A673 (cell line): Measurements from ENCODE around the gene BCL3. TPM values are rescaled to one million over a fixed set of nuclear protein-coding genes. Genes with fewer than 3 reads are reported as not detected.

Source experiments
- BruUV-seq: library from RNA; stranded (reverse); fragments of 400-500 nt; replicated peaks from 2 replicates; lab custom pipeline; 2021; lab: Mats Ljungman, UMichigan
- CTCF ChIA-PET: fragments of 300-600 bp; sonication (Branson Sonifier 250); formaldehyde crosslinking; loops from one replicate; lab custom pipeline; 2022; ENCODE audit warnings: antibody characterized with exemption; lab: Charles Lee
- POLR2A ChIA-PET: fragments of 300-600 bp; sonication (Branson Sonifier 250); formaldehyde crosslinking; loops from one replicate; lab custom pipeline; 2022; ENCODE audit warnings: antibody characterized with exemption; ENCODE audit not compliant: low non-redundant PET; lab: Charles Lee
- DNase-seq: peaks from one replicate; pipeline ENCODE4 v3.0.0-alpha.2; 2015; ENCODE audit warnings: low spot score
- H3K27ac ChIP-seq: fragments of 200-600 bp; sonication (generic); 2 replicates; pipeline ENCODE4 v1.5.1; 2016; ENCODE audit warnings: mixed run types, low read depth, mild to moderate bottlenecking, mixed read lengths, antibody characterized with exemption, low read length; ENCODE audit not compliant: poor library complexity, severe bottlenecking
- H3K27me3 ChIP-seq: fragments of 200-600 bp; sonication (generic); replicated peaks from 2 replicates; pipeline ENCODE4 v1.6.1; 2017; ENCODE audit warnings: mixed run types, low read depth, mild to moderate bottlenecking, mixed read lengths, antibody characterized with exemption, low read length; ENCODE audit not compliant: insufficient read depth, poor library complexity
- H3K36me3 ChIP-seq: fragments of 200-600 bp; sonication (generic); 2 replicates; pipeline ENCODE4 v1.6.1; 2016; ENCODE audit warnings: mixed run types, mild to moderate bottlenecking, mixed read lengths, antibody characterized with exemption, low read length; ENCODE audit not compliant: insufficient read depth, poor library complexity, severe bottlenecking
- H3K4me1 ChIP-seq: fragments of 200-600 bp; sonication (generic); 2 replicates; pipeline ENCODE4 v1.6.1; 2017; ENCODE audit warnings: mixed run types, mild to moderate bottlenecking, mixed read lengths, antibody characterized with exemption, low read length; ENCODE audit not compliant: insufficient read depth, poor library complexity, severe bottlenecking
- H3K4me3 ChIP-seq: fragments of 200-600 bp; sonication (generic); 2 replicates; pipeline ENCODE4 v1.5.1; 2016; ENCODE audit warnings: low read depth, mixed run types, mild to moderate bottlenecking, mixed read lengths, low read length; ENCODE audit not compliant: poor library complexity, severe bottlenecking
- H3K9me3 ChIP-seq: fragments of 200-600 bp; sonication (generic); 2 replicates; pipeline ENCODE4 v1.6.1; 2016; ENCODE audit warnings: mixed run types, low read depth, mild to moderate bottlenecking, mixed read lengths, antibody characterized with exemption, low read length; ENCODE audit not compliant: poor library complexity, severe bottlenecking
- CTCF ChIP-seq: fragments of 300-800, 200-600 bp; sonication (generic); conservative IDR thresholded peaks from 2 replicates; pipeline ENCODE4 v1.5.1; 2017; ENCODE audit warnings: low read depth, mild to moderate bottlenecking, antibody characterized with exemption, low read length, moderate library complexity, mixed read lengths
- EZH2 ChIP-seq: fragments of 200-600 bp; sonication (generic); IDR thresholded peaks from 2 replicates; pipeline ENCODE4 v1.6.1; 2017; ENCODE audit warnings: borderline replicate concordance, low read depth, mild to moderate bottlenecking, mixed read lengths, antibody characterized with exemption, low read length; ENCODE audit not compliant: poor library complexity, severe bottlenecking
- intact Hi-C: fragments of 100-400 bp; cut with micrococcal nuclease; formaldehyde crosslinking; loops from one replicate; pipeline ENCODE4 v1.10.0; 2022; ENCODE audit not compliant: unreplicated experiment
- total RNA-seq: library from RNA; stranded (reverse); gene quantifications from 2 replicates; pipeline ENCODE4 v1.2.3, GENCODE V29; 2021

BCL3 gene
- total RNA-seq, 1 experiment from 2014 or later: 6.6 TPM

GRCh38 chr19:44745887-44746600 is 2.5 kb upstream of the BCL3 start:
- no peak for DNase-seq
- ChIA-PET CTCF (no interaction called here), POLR2A (no interaction called here)
- intact Hi-C loops: no loop called here
- Histone ChIP-seq H3K27me3 (no peaks in the 10 kb centered on the region), H3K36me3 (no peaks in the 10 kb centered on the region), H3K4me3 (no peak overlapping the region), H3K4me1 (peaks cover 40% of the 10 kb centered on the region), H3K9me3 (no peaks in the 10 kb centered on the region), H3K27ac (no peak overlapping the region)
- no peak for TF ChIP-seq CTCF
- no peak for TF ChIP-seq EZH2
- no TSS peak for BruUV-seq

- H3K27me3 ChIP-seq: no peaks in the 10 kb centered on the region
- no TSS peak for BruUV-seq
- intact Hi-C loops: no loop called here
Measured at GRCh38 chr19:44746616-44746945, 1.9 kb upstream of the BCL3 start.

GRCh38 chr19:44746946-44747738 is 1.4 kb upstream of the BCL3 start:
- Histone ChIP-seq H3K27ac (peak overlapping the region; percentile 74), H3K36me3 (no peaks in the 10 kb centered on the region), H3K4me1 (peaks cover 30% of the 10 kb centered on the region), H3K4me3 (peak overlapping the region; percentile 67), H3K9me3 (no peaks in the 10 kb centered on the region), H3K27me3 (no peaks in the 10 kb centered on the region)
- TF ChIP-seq CTCF (no peak), EZH2 (no peak)
- peak; percentile 91 for DNase-seq
- intact Hi-C loops: no loop called here
- POLR2A ChIA-PET: no interaction called here
- no TSS peak for BruUV-seq
- CTCF ChIA-PET: no interaction called here

More at GRCh38 chr19:44746616-44746945, 1.9 kb upstream of the BCL3 start:
- H3K27ac ChIP-seq: no peak overlapping the region
- H3K4me3 ChIP-seq: no peak overlapping the region
- no peaks in the 10 kb centered on the region for H3K36me3 ChIP-seq
- ChIA-PET CTCF (no interaction called here), POLR2A (no interaction called here)
- no peak for DNase-seq
- TF ChIP-seq EZH2 (no peak), CTCF (no peak)
- peaks cover 35% of the 10 kb centered on the region for H3K4me1 ChIP-seq
- H3K9me3 ChIP-seq: no peaks in the 10 kb centered on the region
